ENCODE measurements around the gene PER1.

DNA sequence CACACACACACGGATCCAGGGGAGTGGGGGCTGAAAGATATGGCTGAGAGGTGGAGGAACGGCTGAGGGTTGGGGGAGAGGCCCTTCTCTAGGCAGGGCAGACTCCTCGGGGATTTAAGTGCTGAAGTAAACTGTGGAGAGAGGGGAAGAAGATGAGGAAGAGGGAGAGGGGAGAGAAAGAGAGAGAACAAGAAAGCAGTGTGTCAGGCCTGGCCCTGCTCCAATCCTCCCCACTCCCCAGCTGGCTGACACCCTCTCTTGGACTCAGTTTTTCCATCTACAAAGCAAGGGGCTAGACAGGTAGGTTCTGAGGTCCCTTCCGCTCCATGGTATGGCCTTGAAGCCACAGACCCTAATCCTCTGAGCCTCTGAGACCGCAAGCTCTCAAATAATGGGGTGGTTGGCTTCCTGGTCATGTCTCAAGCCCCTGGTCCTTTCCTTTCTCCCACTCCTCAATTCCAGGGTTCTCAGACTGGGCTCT lies 8.6 kb upstream of the PER1 start:
- TF ChIP-seq, protein P1, sequence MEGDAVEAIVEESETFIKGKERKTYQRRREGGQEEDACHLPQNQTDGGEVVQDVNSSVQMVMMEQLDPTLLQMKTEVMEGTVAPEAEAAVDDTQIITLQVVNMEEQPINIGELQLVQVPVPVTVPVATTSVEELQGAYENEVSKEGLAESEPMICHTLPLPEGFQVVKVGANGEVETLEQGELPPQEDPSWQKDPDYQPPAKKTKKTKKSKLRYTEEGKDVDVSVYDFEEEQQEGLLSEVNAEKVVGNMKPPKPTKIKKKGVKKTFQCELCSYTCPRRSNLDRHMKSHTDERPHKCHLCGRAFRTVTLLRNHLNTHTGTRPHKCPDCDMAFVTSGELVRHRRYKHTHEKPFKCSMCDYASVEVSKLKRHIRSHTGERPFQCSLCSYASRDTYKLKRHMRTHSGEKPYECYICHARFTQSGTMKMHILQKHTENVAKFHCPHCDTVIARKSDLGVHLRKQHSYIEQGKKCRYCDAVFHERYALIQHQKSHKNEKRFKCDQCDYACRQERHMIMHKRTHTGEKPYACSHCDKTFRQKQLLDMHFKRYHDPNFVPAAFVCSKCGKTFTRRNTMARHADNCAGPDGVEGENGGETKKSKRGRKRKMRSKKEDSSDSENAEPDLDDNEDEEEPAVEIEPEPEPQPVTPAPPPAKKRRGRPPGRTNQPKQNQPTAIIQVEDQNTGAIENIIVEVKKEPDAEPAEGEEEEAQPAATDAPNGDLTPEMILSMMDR (conservative IDR thresholded peaks at IDR 0.05; ENCODE audit: low read length), result no peak
- no peak for TF ChIP-seq EZH2phosphoT487 (IDR thresholded peaks at IDR 0.05; ENCODE audit: borderline replicate concordance, low read depth, low read length)
